OCI-LY3 (cell line): ENCODE results near the gene SOHLH2.

ENCODE experiments used
- H2AFZ ChIP-seq: fragments of 200-600, 300-600 bp; shearing (Covaris generic); 2 replicates; pipeline ENCODE4 v1.6.0; 2014; ENCODE audit warnings: antibody characterized with exemption, low read depth, low read length
- H3K27ac ChIP-seq: fragments of 200-600, 300-600 bp; sonication (generic); 2 replicates; pipeline ENCODE4 v1.5.1; 2014; ENCODE audit warnings: mild to moderate bottlenecking, low read length, moderate library complexity, mixed read lengths
- H3K27me3 ChIP-seq: fragments of 200-600, 300-600 bp; sonication (generic); 2 replicates; pipeline ENCODE4 v1.6.1; 2014; ENCODE audit warnings: low read depth, low read length, mixed read lengths
- H3K36me3 ChIP-seq: fragments of 200-600, 300-600 bp; sonication (generic); replicated peaks from 2 replicates; pipeline ENCODE3; 2014; ENCODE audit warnings: low read depth, low read length, mixed read lengths
- H3K4me1 ChIP-seq: fragments of 300-600, 200-600 bp; sonication (generic); 2 replicates; pipeline ENCODE4 v1.6.1; 2014; ENCODE audit warnings: low read length, mixed read lengths
- H3K4me2 ChIP-seq: fragments of 200-600, 300-600 bp; sonication (generic); 2 replicates; pipeline ENCODE4 v1.6.1; 2014; ENCODE audit warnings: low read length, mixed read lengths
- H3K4me3 ChIP-seq: fragments of 300-600, 200-600 bp; sonication (generic); 2 replicates; pipeline ENCODE4 v1.5.1; 2014; ENCODE audit warnings: antibody characterized with exemption, mild to moderate bottlenecking, low read length, moderate library complexity
- H3K79me2 ChIP-seq: fragments of 300-600, 200-600 bp; shearing (Covaris generic); 2 replicates; pipeline ENCODE4 v1.6.1; 2014; ENCODE audit warnings: mild to moderate bottlenecking, low read length, mixed read lengths
- H3K9ac ChIP-seq: fragments of 300-600, 200-600 bp; shearing (Covaris generic); 2 replicates; pipeline ENCODE4 v1.6.0; 2014; ENCODE audit warnings: mild to moderate bottlenecking, low read length, moderate library complexity
- H3K9me3 ChIP-seq: fragments of 200-600, 300-600 bp; shearing (Covaris generic); 2 replicates; pipeline ENCODE4 v1.6.1; 2014; ENCODE audit warnings: low read length, mixed read lengths; ENCODE audit not compliant: insufficient read depth
- H4K20me1 ChIP-seq: fragments of 200-600, 300-600 bp; sonication (generic); 2 replicates; pipeline ENCODE4 v1.6.1; 2016; ENCODE audit warnings: low read length, mixed read lengths; ENCODE audit not compliant: insufficient read depth
- CTCF ChIP-seq: fragments of 200-600, 300-600 bp; sonication (generic); IDR thresholded peaks from 2 replicates; pipeline ENCODE4 v1.5.1; 2014; ENCODE audit warnings: antibody characterized with exemption, low read length, low read depth
- EZH2phosphoT487 ChIP-seq: fragments of 200-600 bp; shearing (Covaris generic); IDR thresholded peaks from 2 replicates; pipeline ENCODE4 v1.6.1; 2018; ENCODE audit warnings: antibody characterized with exemption, mixed run types, low read depth

The SOHLH2 gene

GRCh38 chr13:36163809-36164308 lies 50.5 kb downstream of the SOHLH2 start:
- Histone ChIP-seq H4K20me1 (no peaks in the 10 kb centered on the region), H3K79me2 (no peaks in the 10 kb centered on the region), H3K9me3 (no peaks in the 10 kb centered on the region), H2AFZ (no peak overlapping the region), H3K27ac (no peak overlapping the region), H3K4me1 (no peaks in the 10 kb centered on the region), H3K4me3 (no peak overlapping the region), H3K4me2 (no peak overlapping the region), H3K36me3 (no peaks in the 10 kb centered on the region), H3K9ac (no peak overlapping the region), H3K27me3 (no peaks in the 10 kb centered on the region)
- no peak for TF ChIP-seq EZH2phosphoT487

GRCh38 chr13:36163286-36163685 lies 51.1 kb downstream of the SOHLH2 start:
- no peaks in the 10 kb centered on the region for H3K4me1 ChIP-seq
- H3K79me2 ChIP-seq: no peaks in the 10 kb centered on the region
- H4K20me1 ChIP-seq: no peaks in the 10 kb centered on the region
- H3K27me3 ChIP-seq: no peaks in the 10 kb centered on the region
- H2AFZ ChIP-seq: no peak overlapping the region
- no peaks in the 10 kb centered on the region for H3K9me3 ChIP-seq
- TF ChIP-seq EZH2phosphoT487 (no peak), CTCF (no peak)
- H3K27ac ChIP-seq: no peak overlapping the region
- H3K36me3 ChIP-seq: no peaks in the 10 kb centered on the region
- no peak overlapping the region for H3K4me3 ChIP-seq
- H3K9ac ChIP-seq: no peak overlapping the region
- H3K4me2 ChIP-seq: no peak overlapping the region

- H3K9ac ChIP-seq: no peak overlapping the region
- TF ChIP-seq EZH2phosphoT487: no peak
- TF ChIP-seq CTCF: no peak
These were observed 54.1 kb downstream of the SOHLH2 start for GRCh38 chr13:36160297-36160696.

GRCh38 chr13:36158611-36159010 lies 55.7 kb downstream of the SOHLH2 start:
- H4K20me1 ChIP-seq: no peaks in the 10 kb centered on the region
- H3K27ac ChIP-seq: no peak overlapping the region
- H3K36me3 ChIP-seq: no peaks in the 10 kb centered on the region
- TF ChIP-seq EZH2phosphoT487: no peak
- no peak for TF ChIP-seq CTCF
- no peaks in the 10 kb centered on the region for H3K27me3 ChIP-seq
- no peak overlapping the region for H2AFZ ChIP-seq
- H3K79me2 ChIP-seq: no peaks in the 10 kb centered on the region
- no peak overlapping the region for H3K9ac ChIP-seq
- H3K4me2 ChIP-seq: no peak overlapping the region
- H3K4me1 ChIP-seq: no peaks in the 10 kb centered on the region
- no peak overlapping the region for H3K4me3 ChIP-seq
- no peaks in the 10 kb centered on the region for H3K9me3 ChIP-seq

More at GRCh38 chr13:36160297-36160696, 54.1 kb downstream of the SOHLH2 start:
- H3K27me3 ChIP-seq: no peaks in the 10 kb centered on the region
- H3K79me2 ChIP-seq: no peaks in the 10 kb centered on the region
- no peaks in the 10 kb centered on the region for H3K4me1 ChIP-seq
- H2AFZ ChIP-seq: no peak overlapping the region
- H3K4me3 ChIP-seq: no peak overlapping the region
- no peaks in the 10 kb centered on the region for H3K36me3 ChIP-seq
- no peaks in the 10 kb centered on the region for H3K9me3 ChIP-seq
- no peaks in the 10 kb centered on the region for H4K20me1 ChIP-seq
- no peak overlapping the region for H3K27ac ChIP-seq
- H3K4me2 ChIP-seq: no peak overlapping the region
